Epithelial cell of esophagus (primary cell): Measurements from ENCODE around the gene CBLB.

Source experiments
- DNase-seq: peaks from one replicate; pipeline ENCODE4 v3.0.0; 2010; ENCODE audit warnings: low read depth
- H3K4me3 ChIP-seq: 2 replicates; pipeline ENCODE4 v1.5.1; 2011; ENCODE audit warnings: mild to moderate bottlenecking, low read length, control low read depth
- TF ChIP-seq, protein P1 (sequence below): IDR thresholded peaks from 2 replicates; pipeline ENCODE4 v1.5.1; 2011; ENCODE audit warnings: low read depth, mild to moderate bottlenecking, low read length, control low read depth, inconsistent platforms; ENCODE audit not compliant: insufficient read depth; ENCODE audit errors: missing control alignments

Gene CBLB

DNA sequence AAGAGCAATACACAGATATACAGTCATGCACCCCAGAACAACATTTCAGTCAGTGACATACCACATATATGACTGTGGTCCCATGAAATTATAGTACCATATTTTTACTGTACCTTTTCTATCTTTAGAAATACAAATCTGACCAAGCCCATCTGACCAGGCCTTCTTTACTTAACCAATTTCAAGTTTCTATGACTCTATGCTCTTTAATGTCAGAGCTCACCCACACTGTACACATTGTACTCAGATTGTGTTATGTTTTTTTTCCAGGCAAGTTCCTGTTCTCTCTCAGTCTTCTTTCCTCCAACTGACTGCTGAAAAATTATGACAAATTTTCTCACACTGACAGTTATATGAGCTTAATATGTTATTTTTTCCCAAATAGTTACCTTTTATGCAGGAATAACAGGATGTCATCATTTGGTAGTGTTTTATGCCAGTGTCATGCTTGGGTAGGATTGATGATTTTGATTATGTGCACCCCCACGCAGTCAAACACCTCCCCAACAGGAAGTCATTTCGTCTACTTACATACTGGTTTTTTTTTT, 8.0 kb upstream of the CBLB start:
- no peak overlapping the region for H3K4me3 ChIP-seq
- no peak for DNase-seq
- TF ChIP-seq, protein P1, sequence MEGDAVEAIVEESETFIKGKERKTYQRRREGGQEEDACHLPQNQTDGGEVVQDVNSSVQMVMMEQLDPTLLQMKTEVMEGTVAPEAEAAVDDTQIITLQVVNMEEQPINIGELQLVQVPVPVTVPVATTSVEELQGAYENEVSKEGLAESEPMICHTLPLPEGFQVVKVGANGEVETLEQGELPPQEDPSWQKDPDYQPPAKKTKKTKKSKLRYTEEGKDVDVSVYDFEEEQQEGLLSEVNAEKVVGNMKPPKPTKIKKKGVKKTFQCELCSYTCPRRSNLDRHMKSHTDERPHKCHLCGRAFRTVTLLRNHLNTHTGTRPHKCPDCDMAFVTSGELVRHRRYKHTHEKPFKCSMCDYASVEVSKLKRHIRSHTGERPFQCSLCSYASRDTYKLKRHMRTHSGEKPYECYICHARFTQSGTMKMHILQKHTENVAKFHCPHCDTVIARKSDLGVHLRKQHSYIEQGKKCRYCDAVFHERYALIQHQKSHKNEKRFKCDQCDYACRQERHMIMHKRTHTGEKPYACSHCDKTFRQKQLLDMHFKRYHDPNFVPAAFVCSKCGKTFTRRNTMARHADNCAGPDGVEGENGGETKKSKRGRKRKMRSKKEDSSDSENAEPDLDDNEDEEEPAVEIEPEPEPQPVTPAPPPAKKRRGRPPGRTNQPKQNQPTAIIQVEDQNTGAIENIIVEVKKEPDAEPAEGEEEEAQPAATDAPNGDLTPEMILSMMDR = no peak

DNA sequence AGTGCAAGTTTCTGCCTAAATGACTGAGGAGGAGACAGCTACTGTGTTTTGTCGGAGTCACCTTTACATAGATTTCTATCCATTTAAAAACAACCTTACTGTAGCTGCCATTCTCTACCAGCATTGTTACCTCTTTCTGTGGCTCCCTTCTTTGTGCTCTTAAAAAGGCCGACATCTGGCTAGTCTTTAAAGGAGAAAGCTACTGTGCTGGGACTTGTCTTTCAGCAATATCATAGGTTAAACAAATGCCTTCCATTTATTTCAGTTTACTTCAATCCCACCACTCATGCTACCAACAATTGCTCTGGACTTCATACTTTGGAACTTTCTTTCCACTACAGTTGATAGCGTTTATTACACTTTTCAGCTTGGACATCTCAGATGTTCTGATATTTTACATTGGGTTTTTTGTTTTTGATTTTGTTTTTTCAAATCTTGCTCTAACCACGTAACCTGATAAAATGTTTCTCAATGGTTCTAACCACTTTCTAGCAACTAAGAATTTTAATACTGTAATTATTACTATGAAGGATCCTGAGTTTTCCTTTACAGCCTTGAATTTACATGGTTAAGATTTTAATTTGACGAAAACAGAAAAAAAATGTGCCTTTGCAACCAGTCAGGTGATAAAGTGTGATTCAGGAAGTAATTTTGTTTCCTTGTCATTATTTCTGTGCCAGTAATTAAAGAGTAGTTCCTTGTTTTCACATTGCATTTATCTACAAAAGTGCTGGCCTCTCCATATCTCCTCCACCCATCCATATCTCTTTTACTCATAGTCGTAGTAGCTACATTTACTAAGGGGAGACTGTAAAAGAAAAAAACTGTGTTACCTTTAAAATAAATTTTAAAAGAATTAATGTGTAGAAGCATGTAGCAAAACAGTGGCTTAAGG, 1.3 kb upstream of the CBLB start:
- H3K4me3 ChIP-seq = peak overlapping the region; percentile 79
- no peak for DNase-seq
- TF ChIP-seq, protein P1 = no peak

DNA sequence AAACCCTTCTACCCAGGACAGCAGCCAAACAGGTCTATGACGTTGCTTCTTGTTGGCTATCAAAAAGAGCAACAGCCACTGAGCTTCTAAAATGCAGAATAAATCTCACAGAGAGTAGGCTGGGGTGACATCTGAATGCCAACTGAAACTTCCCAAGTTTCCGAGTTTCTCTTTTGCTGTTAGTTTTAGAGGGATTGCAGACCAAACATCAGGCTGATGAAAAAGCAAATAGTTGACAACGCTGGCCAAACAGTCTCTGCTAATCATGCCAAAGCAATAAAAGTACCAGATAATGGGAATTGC, 670 bp upstream of the CBLB start:
- DNase-seq = no peak
- TF ChIP-seq, protein P1 = no peak
- H3K4me3 ChIP-seq = peak overlapping the region; percentile 79

DNA sequence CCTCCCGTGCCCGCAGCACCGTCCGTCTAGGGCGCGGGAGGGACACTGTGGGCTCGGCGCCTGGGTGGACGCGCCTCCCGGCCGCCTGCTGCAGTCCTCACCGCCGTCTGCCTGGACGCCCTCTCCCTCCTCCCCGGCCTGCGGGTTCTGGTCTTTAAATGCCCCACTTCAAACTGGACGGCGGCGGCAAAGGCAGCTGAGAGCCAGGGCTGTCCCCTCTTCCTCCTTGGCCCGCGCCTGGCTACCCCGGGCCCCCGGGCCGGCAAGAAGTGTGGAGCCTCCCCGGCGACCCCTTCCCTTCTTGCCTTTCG, 426 bp downstream of the CBLB start:
- peak; percentile 45 for DNase-seq
- peak overlapping the region; percentile 79 for H3K4me3 ChIP-seq
- TF ChIP-seq, protein P1 = no peak

DNA sequence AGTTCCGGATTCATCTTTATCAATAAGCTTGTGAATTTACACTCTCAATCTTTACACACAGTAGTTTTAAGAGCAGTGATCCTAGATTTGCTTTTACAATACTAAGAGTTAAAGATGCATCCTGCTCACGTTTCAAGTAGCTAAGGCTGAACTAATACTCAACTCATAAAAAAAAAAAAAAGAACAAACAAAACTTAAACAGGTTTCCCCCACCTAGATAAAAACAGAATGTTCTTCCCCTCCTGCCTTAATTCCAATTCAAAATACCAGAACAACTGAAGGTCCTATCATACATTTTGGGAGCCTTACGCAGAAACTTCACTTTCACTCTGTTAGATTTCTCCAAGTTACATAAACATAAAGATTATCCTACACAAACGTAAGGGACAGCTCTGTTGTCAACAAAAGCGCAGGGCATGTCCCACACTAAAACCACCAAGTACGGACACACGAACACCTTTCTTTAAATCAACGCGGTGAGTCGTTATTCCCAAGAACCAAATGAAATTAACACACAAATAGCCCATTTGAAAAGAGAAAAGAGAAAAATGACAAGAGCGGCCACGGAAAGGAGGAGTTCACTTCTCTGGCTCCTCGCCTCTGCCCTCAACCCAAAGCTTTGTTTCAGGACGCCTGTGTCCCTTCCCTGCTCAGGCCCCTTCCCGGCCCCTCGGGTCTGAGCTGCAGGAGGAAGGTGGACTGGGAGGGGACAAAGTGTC, 941 bp downstream of the CBLB start:
- H3K4me3 ChIP-seq = peak overlapping the region; percentile 79
- TF ChIP-seq, protein P1 = no peak
- DNase-seq = peak; percentile 20

DNA sequence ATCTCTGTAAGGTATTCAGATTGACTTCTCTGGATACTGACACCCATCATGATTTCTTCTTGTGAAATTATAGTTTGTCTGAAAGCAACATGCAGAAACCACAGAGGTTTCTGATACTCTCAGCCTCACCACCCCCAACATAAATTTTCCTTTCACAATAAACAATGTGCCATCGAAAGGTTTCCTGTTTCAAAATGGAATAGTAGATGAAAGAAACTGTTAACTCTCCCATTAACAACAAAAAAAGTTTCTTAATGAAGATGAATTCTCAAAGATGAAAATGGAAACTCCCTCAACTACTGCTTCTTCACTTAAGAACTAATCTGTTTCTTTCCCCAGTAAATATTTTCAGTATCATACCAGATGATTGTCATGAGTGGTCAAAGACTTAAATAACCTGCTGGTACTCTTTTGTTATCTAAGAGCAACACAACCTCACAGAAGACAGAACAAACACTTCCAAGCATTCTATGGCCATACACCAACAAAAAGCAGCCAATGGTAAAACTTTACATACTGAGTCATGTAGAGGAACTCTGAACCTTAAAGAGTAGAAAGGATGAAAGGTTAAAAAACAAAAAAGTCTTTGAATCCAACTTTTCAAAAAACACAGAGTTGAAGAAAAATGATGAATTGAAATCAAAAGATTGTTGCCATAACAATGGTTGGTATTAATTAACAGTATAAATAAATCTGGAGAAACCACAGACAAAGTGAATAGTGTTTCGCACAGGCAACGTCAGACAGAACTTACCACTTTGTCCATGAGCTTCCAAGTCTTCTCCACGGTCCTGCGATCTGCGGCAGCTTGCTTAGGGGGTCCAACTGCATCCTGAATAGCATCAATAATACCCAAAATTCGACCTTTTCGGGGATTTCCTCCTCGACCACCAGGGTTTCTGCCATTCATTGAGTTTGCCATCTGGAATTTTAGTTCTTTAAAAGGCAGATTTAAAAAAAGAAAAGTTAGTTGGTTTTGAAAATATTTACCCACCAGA, 1.9 kb downstream of the CBLB start:
- TF ChIP-seq, protein P1 = no peak
- peak overlapping the region; percentile 79 for H3K4me3 ChIP-seq

More for the DNA sequence above, 1.9 kb downstream of the CBLB start:
- peak; percentile 31 for DNase-seq
